ENCODE data around the gene CST4.

GRCh38 chr20:23639490-23639958 is 49.3 kb downstream of the CST4 start:
- TF ChIP-seq CEBPB (IDR thresholded peaks at IDR 0.05) (no peak), REST (IDR thresholded peaks at IDR 0.05; ENCODE audit: low read depth) (no peak), TAF1 (IDR thresholded peaks at IDR 0.05; ENCODE audit: low read depth) (no peak), TCF12 (IDR thresholded peaks at IDR 0.05; ENCODE audit: low read depth) (no peak)
